ENCODE results near the gene NFAT5. TPM values are rescaled to one million over a fixed set of nuclear protein-coding genes. Genes with fewer than 3 reads are reported as not detected.

The NFAT5 gene
- total RNA-seq, 2 donors from 2014 or later, result 38.1 to 38.9 TPM

DNA sequence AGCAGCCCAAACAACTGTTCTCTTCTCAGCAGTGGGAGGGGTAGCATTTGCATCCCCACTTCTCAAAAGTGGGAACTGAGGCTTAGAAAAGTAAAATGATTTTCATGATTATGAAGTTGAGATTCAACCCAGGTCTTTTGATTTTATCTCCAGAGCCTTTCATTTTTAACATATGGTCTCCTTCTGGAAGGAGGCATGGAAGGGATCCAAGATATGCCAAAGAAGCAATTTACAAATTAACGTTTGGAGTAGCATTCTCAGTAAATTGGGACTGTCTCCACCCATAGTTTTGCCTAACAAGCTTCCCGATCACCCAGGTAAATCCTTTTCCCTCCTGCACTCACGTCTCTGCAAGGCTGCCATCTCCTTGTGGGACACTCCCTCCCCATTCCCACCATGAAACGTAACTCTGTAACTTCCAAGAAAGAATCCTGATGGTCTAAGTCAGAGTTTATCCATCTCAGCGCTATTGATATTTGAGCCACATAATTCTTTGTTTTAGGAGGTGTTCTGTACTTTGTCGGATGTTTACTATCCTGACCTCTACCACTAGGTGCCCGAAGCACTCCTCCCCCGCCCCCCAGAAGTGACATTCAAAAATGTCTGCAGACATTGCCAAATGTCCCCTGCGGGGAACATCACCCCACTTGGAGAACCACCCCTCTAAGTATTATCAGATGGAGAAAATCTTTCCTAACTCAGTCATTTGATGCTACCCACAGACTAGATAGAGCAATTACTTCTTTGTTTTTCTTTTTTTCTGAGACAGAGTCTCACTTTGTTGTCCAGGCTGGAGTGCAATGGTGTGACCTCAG is 32.9 kb upstream of the NFAT5 start:
- H3K27ac ChIP-seq, result no peak overlapping the region
- 39 to 47% methylated on average over 9 of the region's 9 CpGs for WGBS, 2 donors
- intact Hi-C loops (cut with DNase I), result no loop called here

DNA sequence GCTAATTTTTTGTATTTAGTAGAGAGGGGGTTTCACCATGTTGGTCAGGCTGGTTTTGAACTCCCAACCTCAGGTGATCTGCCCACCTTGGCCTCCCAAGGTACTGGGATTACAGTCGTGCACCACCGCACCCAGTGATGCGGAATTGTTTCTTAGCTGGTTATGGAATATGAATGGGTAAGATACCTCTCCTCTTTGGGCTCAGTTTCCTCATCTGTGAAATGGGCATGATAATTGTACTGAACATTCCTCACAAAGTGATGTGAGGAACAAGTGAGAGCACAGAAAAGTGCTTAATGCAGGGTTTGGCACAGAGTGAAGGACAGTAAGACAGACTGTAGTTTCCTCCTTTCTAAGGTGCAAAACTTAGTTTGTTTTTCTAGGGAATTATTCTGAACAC is 31.0 kb upstream of the NFAT5 start:
- intact Hi-C loops (cut with DNase I), result no loop called here
- Histone ChIP-seq H3K27me3 (no peaks in the 10 kb centered on the region), H3K4me3 (no peak overlapping the region), H3K27ac (no peak overlapping the region), H3K9me3 (no peaks in the 10 kb centered on the region), H3K4me1 (peaks cover 12% of the 10 kb centered on the region), H3K36me3 (replicated peaks in 1 of 2; ENCODE audit: insufficient read depth in 1 of 2, low read depth in 2 of 2) (no peaks in the 10 kb centered on the region)
- no peak for DNase-seq
- TF ChIP-seq, protein P1, sequence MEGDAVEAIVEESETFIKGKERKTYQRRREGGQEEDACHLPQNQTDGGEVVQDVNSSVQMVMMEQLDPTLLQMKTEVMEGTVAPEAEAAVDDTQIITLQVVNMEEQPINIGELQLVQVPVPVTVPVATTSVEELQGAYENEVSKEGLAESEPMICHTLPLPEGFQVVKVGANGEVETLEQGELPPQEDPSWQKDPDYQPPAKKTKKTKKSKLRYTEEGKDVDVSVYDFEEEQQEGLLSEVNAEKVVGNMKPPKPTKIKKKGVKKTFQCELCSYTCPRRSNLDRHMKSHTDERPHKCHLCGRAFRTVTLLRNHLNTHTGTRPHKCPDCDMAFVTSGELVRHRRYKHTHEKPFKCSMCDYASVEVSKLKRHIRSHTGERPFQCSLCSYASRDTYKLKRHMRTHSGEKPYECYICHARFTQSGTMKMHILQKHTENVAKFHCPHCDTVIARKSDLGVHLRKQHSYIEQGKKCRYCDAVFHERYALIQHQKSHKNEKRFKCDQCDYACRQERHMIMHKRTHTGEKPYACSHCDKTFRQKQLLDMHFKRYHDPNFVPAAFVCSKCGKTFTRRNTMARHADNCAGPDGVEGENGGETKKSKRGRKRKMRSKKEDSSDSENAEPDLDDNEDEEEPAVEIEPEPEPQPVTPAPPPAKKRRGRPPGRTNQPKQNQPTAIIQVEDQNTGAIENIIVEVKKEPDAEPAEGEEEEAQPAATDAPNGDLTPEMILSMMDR (IDR thresholded peaks at IDR 0.05), result no peak
- no peak for TF ChIP-seq POLR2A (IDR thresholded peaks at IDR 0.05)
- no peak for ATAC-seq
- 86 to 98% methylated on average over 3 of the region's 3 CpGs for WGBS, 2 donors

More for the DNA sequence above, 32.9 kb upstream of the NFAT5 start:
- DNase-seq (no peak), ATAC-seq (no peak)
- Histone ChIP-seq H3K4me3 (no peak overlapping the region), H3K4me1 (peaks cover 6% of the 10 kb centered on the region), H3K9me3 (no peaks in the 10 kb centered on the region), H3K27me3 (no peaks in the 10 kb centered on the region), H3K36me3 (replicated peaks in 1 of 2; ENCODE audit: insufficient read depth in 1 of 2, low read depth in 2 of 2) (no peaks in the 10 kb centered on the region)
- TF ChIP-seq POLR2A (IDR thresholded peaks at IDR 0.05), result no peak
- TF ChIP-seq, protein P1 (IDR thresholded peaks at IDR 0.05), result no peak

DNA sequence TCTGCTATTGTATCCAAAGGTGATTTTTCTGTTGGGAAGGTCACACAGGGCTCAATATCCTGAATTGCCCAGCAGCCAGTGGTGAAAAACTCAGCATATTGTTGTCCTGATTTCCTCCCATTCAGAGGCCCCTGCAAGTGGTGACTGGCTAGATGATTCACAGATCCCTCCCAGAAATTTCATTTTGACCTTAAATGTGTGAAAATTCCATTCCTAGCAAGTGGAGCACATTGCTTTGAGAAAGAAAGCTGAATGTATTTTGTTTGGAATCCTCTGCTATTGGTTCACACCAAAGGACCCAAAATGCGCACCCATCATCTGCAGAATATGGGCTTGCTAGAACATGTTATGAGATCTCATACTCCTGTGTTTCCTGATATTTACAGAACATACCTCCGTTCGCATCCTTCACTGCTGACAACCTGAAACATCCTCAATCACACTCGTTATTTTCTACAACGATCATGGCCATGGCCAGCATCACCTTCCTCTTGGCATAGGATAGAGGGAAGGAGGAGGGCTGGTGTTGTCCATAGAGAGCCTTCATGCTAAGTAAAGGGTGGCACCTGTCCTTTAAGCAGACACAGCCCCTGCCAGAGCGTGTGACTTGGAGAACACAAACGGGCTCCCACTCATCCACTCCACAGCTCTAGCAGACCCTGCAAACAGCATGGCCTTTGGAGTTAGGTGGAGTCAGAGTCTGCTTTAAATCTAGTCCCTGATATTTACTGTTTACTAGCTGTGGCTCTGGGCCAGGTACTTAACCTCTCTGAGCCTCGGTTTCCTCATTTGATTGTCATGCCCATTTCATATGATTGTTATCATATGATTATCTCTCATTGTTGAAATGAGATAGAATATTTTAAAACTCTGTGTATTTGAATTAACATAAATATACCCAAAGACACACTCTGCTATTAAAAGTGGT is 30.4 kb upstream of the NFAT5 start:
- DNase-seq, result no peak
- H3K36me3 ChIP-seq (replicated peaks in 1 of 2; ENCODE audit: insufficient read depth in 1 of 2, low read depth in 2 of 2), result no peaks in the 10 kb centered on the region
- peaks cover 16% of the 10 kb centered on the region for H3K4me1 ChIP-seq
- H3K27me3 ChIP-seq, result no peaks in the 10 kb centered on the region
- intact Hi-C loops (cut with DNase I), result no loop called here
- ATAC-seq, result no peak
- no peak overlapping the region for H3K27ac ChIP-seq
- WGBS, 2 donors, result 79 to 82% methylated on average over 8 of the region's 8 CpGs
- TF ChIP-seq, protein P1 (IDR thresholded peaks at IDR 0.05), result no peak
- TF ChIP-seq POLR2A (IDR thresholded peaks at IDR 0.05), result no peak
- no peaks in the 10 kb centered on the region for H3K9me3 ChIP-seq
- H3K4me3 ChIP-seq, result no peak overlapping the region

- peaks cover 10% of the 10 kb centered on the region for H3K4me1 ChIP-seq
- no peak for ATAC-seq
- WGBS, 2 donors, result 83 to 97% methylated on average over 2 of the region's 2 CpGs
- no peaks in the 10 kb centered on the region for H3K36me3 ChIP-seq (replicated peaks in 1 of 2; ENCODE audit: insufficient read depth in 1 of 2, low read depth in 2 of 2)
- no peak overlapping the region for H3K4me3 ChIP-seq
- H3K27ac ChIP-seq, result no peak overlapping the region
- no peaks in the 10 kb centered on the region for H3K9me3 ChIP-seq
- DNase-seq, result no peak
- intact Hi-C loops (cut with DNase I), result no loop called here
- no peak for TF ChIP-seq POLR2A (IDR thresholded peaks at IDR 0.05)
- TF ChIP-seq, protein P1 (IDR thresholded peaks at IDR 0.05), result no peak
- no peaks in the 10 kb centered on the region for H3K27me3 ChIP-seq
Observed at GRCh38 chr16:69537706-69538080, 28.1 kb upstream of the NFAT5 start.
